HL-60 (cell line): ENCODE measurements around the gene FNIP2.

Experiments used
- DNase-seq, 2 experiments: peaks; one replicate each; pipeline ENCODE4 v3.0.0-alpha.2; 2010 to 2020; ENCODE audit warnings: low read depth in 1 of 2, low spot score in 1 of 2
- H3K27ac ChIP-seq: fragments of 250-450 bp; sonication (Bioruptor Pico); replicated peaks from 2 replicates; pipeline ENCODE4 v1.5.1; 2020; ENCODE audit warnings: mild to moderate bottlenecking, moderate library complexity
- H3K27me3 ChIP-seq: fragments of 250-450 bp; sonication (Bioruptor Pico); 2 replicates; pipeline ENCODE4 v1.5.1; 2021; ENCODE audit warnings: mild to moderate bottlenecking, moderate library complexity; ENCODE audit not compliant: insufficient read depth, poor library complexity, severe bottlenecking
- H3K4me3 ChIP-seq: replicated peaks from 2 replicates; pipeline ENCODE4 v1.5.1; 2011; ENCODE audit warnings: mild to moderate bottlenecking, control low read depth, low read length; ENCODE audit not compliant: insufficient read depth
- CTCF ChIP-seq: IDR thresholded peaks from one replicate; pipeline ENCODE4 v1.5.1; 2011; ENCODE audit warnings: low read length, control low read depth, inconsistent platforms; ENCODE audit not compliant: insufficient read depth
- GABPA ChIP-seq: IDR thresholded peaks from 2 replicates; pipeline ENCODE4 v1.6.1; 2012; ENCODE audit warnings: low read depth
- POLR2AphosphoS5 ChIP-seq: IDR thresholded peaks from 2 replicates; pipeline ENCODE4 v1.6.1; 2012; ENCODE audit warnings: low read depth
- SPI1 ChIP-seq: IDR thresholded peaks from 2 replicates; pipeline ENCODE4 v1.6.1; 2012; ENCODE audit warnings: low read depth, mild to moderate bottlenecking, borderline replicate concordance
- TF ChIP-seq, protein P1 (sequence below): IDR thresholded peaks from 2 replicates; pipeline ENCODE4 v1.6.1; 2012; ENCODE audit warnings: low read depth; ENCODE audit not compliant: insufficient replicate concordance

Gene FNIP2

GRCh38 chr4:158903079-158903456 lies 134.2 kb downstream of the FNIP2 start:
- no peak overlapping the region for H3K4me3 ChIP-seq
- no peak for DNase-seq
- no peak overlapping the region for H3K27ac ChIP-seq
- H3K27me3 ChIP-seq: no peaks in the 10 kb centered on the region
- TF ChIP-seq, protein P1, sequence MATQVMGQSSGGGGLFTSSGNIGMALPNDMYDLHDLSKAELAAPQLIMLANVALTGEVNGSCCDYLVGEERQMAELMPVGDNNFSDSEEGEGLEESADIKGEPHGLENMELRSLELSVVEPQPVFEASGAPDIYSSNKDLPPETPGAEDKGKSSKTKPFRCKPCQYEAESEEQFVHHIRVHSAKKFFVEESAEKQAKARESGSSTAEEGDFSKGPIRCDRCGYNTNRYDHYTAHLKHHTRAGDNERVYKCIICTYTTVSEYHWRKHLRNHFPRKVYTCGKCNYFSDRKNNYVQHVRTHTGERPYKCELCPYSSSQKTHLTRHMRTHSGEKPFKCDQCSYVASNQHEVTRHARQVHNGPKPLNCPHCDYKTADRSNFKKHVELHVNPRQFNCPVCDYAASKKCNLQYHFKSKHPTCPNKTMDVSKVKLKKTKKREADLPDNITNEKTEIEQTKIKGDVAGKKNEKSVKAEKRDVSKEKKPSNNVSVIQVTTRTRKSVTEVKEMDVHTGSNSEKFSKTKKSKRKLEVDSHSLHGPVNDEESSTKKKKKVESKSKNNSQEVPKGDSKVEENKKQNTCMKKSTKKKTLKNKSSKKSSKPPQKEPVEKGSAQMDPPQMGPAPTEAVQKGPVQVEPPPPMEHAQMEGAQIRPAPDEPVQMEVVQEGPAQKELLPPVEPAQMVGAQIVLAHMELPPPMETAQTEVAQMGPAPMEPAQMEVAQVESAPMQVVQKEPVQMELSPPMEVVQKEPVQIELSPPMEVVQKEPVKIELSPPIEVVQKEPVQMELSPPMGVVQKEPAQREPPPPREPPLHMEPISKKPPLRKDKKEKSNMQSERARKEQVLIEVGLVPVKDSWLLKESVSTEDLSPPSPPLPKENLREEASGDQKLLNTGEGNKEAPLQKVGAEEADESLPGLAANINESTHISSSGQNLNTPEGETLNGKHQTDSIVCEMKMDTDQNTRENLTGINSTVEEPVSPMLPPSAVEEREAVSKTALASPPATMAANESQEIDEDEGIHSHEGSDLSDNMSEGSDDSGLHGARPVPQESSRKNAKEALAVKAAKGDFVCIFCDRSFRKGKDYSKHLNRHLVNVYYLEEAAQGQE: no peak
- no peak for TF ChIP-seq CTCF
- TF ChIP-seq SPI1: no peak
- TF ChIP-seq POLR2AphosphoS5: no peak
- no peak for TF ChIP-seq GABPA

DNA sequence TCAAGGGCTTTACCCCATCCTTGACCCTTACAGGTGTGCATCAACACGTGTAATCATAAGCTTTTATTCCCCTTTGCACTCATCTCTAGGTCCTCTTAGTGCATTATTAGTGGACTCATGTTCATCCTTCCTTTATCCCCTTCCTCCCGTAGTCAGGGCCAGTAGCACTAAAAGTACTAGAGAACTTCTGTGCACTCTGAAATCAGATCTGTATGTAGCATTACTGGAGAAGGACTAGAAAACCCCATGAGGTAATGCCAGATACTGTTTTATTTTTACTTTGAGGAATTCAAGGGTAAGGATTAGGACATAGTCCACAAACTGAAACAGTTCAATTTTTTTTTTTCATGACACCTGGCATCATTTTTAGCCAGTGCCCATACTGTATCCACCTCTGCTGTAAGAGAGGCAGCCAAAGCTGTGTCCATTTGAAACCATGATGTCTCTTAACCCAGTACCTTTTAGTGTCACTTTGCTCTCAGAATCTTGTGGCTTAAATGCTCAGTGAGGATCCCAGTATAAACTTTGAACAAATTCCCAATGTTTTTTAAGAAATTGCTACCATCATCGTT lies 134.7 kb downstream of the FNIP2 start:
- no peak overlapping the region for H3K4me3 ChIP-seq
- no peaks in the 10 kb centered on the region for H3K27me3 ChIP-seq
- no peak overlapping the region for H3K27ac ChIP-seq
- DNase-seq: no peak
- no peak for TF ChIP-seq CTCF
- no peak for TF ChIP-seq SPI1
- TF ChIP-seq, protein P1: no peak
- TF ChIP-seq GABPA: no peak
- TF ChIP-seq POLR2AphosphoS5: no peak

GRCh38 chr4:158904815-158905214 lies 136.0 kb downstream of the FNIP2 start:
- DNase-seq: no peak
- TF ChIP-seq, protein P1: no peak
- no peak for TF ChIP-seq POLR2AphosphoS5
- no peak for TF ChIP-seq CTCF
- TF ChIP-seq GABPA: no peak
- no peak for TF ChIP-seq SPI1
- no peak overlapping the region for H3K27ac ChIP-seq
- H3K4me3 ChIP-seq: no peak overlapping the region
- no peaks in the 10 kb centered on the region for H3K27me3 ChIP-seq
